RCC 7860 (cell line): ENCODE measurements around the gene PCDHA2.
"Not testable (repeated sequence)": the region's sequence is repeated elsewhere in the genome, so short reads cannot be mapped to it uniquely, and the experiment has no call there.

ENCODE experiments used
- DNase-seq: peaks from one replicate; pipeline ENCODE4 v3.0.0-alpha.2; 2015; ENCODE audit warnings: low spot score
- FAIRE-seq: peaks from 2 replicates; lab custom pipeline; 2012; peaks lifted over from hg19 to GRCh38; lab: Jason Lieb, UNC

Gene PCDHA2

GRCh38 chr5:140808889-140809291 is 14.2 kb downstream of the PCDHA2 start:
- DNase-seq, result no peak
- FAIRE-seq, result no peak

- DNase-seq (peak; percentile 6), FAIRE-seq (no peak)
Measured at GRCh38 chr5:140821375-140822280, 27.0 kb downstream of the PCDHA2 start, which contains the start of gene PCDHA5. PCDHA5 (plus strand) TSS chr5:140821613.

- DNase-seq, result no peak
- FAIRE-seq, result no peak
Measured at GRCh38 chr5:140822281-140822629, 27.6 kb downstream of the PCDHA2 start.

DNA sequence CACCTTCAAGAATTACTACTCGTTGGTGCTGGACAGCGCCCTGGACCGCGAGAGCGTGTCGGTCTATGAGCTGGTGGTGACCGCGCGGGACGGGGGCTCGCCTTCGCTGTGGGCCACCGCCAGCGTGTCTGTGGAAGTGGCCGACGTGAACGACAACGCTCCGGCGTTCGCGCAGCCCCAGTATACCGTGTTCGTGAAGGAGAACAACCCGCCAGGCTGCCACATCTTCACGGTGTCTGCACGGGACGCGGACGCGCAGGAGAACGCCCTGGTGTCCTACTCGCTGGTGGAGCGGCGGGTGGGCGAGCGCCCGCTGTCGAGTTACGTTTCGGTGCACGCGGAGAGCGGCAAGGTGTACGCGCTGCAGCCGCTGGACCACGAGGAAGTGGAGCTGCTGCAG is 28.3 kb downstream of the PCDHA2 start:
- DNase-seq, FAIRE-seq: not testable (repeated sequence)

DNA sequence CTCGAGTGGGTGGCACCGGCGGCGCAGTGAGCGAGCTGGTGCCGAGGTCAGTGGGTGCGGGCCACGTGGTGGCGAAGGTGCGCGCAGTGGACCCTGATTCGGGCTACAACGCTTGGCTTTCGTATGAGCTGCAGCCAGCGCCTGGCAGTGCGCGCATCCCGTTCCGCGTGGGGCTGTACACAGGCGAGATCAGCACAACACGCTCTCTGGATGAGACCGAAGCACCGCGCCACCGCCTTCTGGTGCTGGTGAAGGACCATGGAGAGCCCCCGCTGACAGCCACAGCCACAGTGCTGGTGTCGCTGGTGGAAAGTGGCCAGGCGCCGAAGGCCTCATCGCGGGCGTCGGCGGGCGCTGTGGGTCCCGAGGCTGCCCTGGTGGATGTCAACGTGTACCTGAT is 28.8 kb downstream of the PCDHA2 start:
- DNase-seq, result no peak
- no peak for FAIRE-seq

GRCh38 chr5:140827704-140828361 is 33.2 kb downstream of the PCDHA2 start, which contains the start of gene PCDHA6:
PCDHA6 (plus strand) TSS chr5:140827960; CDS start chr5:140828092, 132 bp downstream.
- peak; percentile 1 for DNase-seq
- FAIRE-seq, result no peak

GRCh38 chr5:140828362-140828737 is 33.7 kb downstream of the PCDHA2 start:
- no peak for DNase-seq
- FAIRE-seq, result no peak

DNA sequence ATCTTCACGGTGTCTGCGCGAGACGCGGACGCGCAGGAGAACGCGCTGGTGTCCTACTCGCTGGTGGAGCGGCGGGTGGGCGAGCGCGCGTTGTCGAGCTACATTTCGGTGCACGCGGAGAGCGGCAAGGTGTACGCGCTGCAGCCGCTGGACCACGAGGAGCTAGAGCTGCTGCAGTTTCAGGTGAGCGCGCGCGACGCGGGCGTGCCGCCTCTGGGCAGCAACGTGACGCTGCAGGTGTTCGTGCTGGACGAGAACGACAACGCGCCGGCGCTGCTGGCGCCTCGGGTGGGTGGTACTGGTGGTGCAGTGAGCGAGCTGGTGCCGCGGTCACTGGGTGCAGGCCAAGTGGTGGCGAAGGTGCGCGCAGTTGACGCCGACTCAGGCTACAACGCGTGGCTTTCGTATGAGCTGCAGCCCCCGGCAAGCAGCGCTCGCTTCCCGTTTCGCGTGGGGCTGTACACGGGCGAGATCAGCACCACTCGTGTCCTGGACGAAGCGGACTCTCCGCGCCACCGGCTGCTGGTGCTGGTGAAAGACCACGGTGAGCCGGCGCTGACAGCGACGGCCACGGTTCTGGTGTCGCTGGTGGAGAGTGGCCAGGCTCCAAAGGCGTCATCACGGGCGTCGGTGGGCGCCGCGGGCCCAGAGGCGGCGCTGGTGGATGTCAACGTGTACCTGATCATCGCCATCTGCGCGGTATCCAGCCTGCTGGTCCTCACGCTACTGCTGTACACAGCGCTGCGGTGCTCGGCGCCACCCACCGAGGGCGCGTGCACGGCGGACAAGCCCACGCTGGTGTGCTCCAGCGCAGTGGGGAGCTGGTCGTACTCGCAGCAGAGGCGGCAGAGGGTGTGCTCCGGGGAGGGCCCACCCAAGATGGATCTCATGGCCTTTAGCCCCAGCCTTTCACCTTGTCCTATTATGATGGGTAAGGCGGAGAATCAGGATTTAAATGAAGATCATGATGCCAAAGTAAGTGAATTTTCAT is 35.2 kb downstream of the PCDHA2 start:
- DNase-seq, FAIRE-seq: not testable (repeated sequence)

DNA sequence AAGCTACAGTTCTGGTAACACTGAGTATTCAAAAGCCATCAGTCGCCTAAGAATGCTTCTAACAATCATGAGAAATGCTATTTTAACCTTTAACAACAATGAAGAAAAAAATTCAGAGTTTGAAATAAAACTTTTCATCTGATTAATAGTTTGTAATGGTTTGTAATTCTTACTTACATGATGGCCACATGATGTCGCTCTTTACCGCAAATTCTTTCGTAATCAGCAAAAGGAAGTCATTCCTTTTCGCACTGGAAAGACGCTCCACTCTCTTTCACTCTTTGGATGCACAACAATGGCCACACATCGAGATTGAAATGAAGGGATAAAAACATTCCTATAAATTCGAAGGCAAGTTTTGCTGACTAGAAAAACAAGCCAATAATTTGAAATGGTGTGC is 39.3 kb downstream of the PCDHA2 start, which contains the start of gene PCDHA7:
Gene PCDHA7 (plus strand): TSS at position 277 of the 400 bp plus-strand sequence. CDS start 115 bp downstream, at position 392.
- FAIRE-seq (no peak), DNase-seq (peak; percentile 4)

GRCh38 chr5:140834439-140835008 is 39.9 kb downstream of the PCDHA2 start:
- FAIRE-seq, DNase-seq: not testable (repeated sequence)

DNA sequence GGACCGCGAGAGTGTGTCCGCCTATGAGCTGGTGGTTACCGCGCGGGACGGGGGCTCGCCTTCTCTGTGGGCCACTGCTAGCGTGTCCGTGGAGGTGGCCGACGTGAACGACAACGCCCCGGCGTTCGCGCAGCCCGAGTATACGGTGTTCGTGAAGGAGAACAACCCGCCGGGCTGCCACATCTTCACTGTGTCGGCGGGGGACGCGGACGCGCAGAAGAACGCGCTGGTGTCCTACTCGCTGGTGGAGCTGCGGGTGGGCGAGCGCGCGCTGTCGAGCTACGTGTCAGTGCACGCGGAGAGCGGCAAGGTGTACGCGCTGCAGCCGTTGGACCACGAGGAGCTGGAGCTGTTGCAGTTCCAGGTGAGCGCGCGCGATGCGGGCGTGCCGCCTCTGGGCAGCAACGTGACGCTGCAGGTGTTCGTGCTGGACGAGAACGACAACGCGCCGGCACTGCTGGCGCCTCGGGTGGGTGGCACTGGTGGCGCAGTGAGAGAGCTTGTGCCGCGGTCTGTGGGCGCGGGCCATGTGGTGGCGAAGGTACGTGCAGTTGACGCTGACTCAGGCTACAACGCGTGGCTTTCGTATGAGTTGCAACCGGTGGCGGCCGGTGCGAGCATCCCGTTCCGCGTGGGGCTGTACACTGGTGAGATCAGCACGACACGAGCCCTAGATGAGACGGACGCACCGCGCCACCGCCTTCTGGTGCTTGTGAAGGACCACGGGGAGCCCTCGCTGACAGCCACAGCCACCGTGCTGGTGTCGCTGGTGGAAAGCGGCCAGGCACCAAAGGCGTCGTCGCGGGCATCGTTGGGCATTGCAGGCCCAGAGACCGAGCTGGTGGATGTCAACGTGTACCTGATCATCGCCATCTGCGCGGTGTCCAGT is 41.2 kb downstream of the PCDHA2 start:
- DNase-seq (no peak), FAIRE-seq (no peak)

- no peak for DNase-seq
Measured at GRCh38 chr5:140840978-140841962, 46.6 kb downstream of the PCDHA2 start, which contains the start of gene PCDHA8. PCDHA8 (plus strand) TSS chr5:140841187; CDS start chr5:140841322, 135 bp downstream.

GRCh38 chr5:140842798-140843733 is 48.4 kb downstream of the PCDHA2 start:
- FAIRE-seq (no peak), DNase-seq (no peak)

More at GRCh38 chr5:140840978-140841962, 46.6 kb downstream of the PCDHA2 start, which contains the start of gene PCDHA8:
- no peak for FAIRE-seq
